Measurements from ENCODE around the gene MROH2A.

Gene MROH2A

GRCh38 chr2:233801357-233802131 lies 23.4 kb downstream of the MROH2A start:
- DNase-seq, result no peak

- no peak for DNase-seq
Observed at GRCh38 chr2:233802132-233802815, 24.1 kb downstream of the MROH2A start.

- no peak for DNase-seq
Observed at GRCh38 chr2:233803292-233803911, 25.3 kb downstream of the MROH2A start.

GRCh38 chr2:233803994-233804393 lies 25.9 kb downstream of the MROH2A start:
- no peak for DNase-seq

GRCh38 chr2:233807215-233807865 lies 29.2 kb downstream of the MROH2A start:
- no peak for DNase-seq

- no peak for DNase-seq
Observed at GRCh38 chr2:233807966-233808935, 30.1 kb downstream of the MROH2A start.

- no peak for DNase-seq
Observed at GRCh38 chr2:233810385-233810784, 32.3 kb downstream of the MROH2A start.

GRCh38 chr2:233811087-233811486 lies 33.0 kb downstream of the MROH2A start:
- DNase-seq, result no peak

- DNase-seq, result no peak
Observed at GRCh38 chr2:233811732-233812131, 33.6 kb downstream of the MROH2A start.

GRCh38 chr2:233813236-233814055 lies 35.3 kb downstream of the MROH2A start:
- no peak for DNase-seq

GRCh38 chr2:233814056-233814835 lies 36.1 kb downstream of the MROH2A start:
- DNase-seq, result no peak

GRCh38 chr2:233815861-233816260 lies 37.7 kb downstream of the MROH2A start:
- DNase-seq, result no peak

GRCh38 chr2:233816334-233816733 lies 38.2 kb downstream of the MROH2A start:
- no peak for DNase-seq

GRCh38 chr2:233816771-233817170 lies 38.6 kb downstream of the MROH2A start:
- DNase-seq, result no peak

- no peak for DNase-seq
Observed at GRCh38 chr2:233817361-233817911, 39.3 kb downstream of the MROH2A start.

GRCh38 chr2:233817995-233818638 lies 40.0 kb downstream of the MROH2A start:
- no peak for DNase-seq

- no peak for DNase-seq
Observed at GRCh38 chr2:233818639-233819621, 40.8 kb downstream of the MROH2A start.

All from stimulated activated CD4-positive, alpha-beta T cell treated with anti-CD3 and anti-CD28 coated beads, Interleukin-2, amount 100 ng/mL, for 48 hours (primary cell).